T-helper 1 cell (primary cell): Measurements from ENCODE around the gene PLEKHA5.
"Not testable (repeated sequence)": the region's sequence is repeated elsewhere in the genome, so short reads cannot be mapped to it uniquely, and the experiment has no call there.

Experiments used
- DNase-seq, 5 donors: peaks; one replicate each; pipeline ENCODE4 v3.0.0-alpha.2; 2012 to 2020

Gene PLEKHA5

GRCh38 chr12:19411234-19412204 is 282.0 kb downstream of the PLEKHA5 start:
- DNase-seq = no peak

DNA sequence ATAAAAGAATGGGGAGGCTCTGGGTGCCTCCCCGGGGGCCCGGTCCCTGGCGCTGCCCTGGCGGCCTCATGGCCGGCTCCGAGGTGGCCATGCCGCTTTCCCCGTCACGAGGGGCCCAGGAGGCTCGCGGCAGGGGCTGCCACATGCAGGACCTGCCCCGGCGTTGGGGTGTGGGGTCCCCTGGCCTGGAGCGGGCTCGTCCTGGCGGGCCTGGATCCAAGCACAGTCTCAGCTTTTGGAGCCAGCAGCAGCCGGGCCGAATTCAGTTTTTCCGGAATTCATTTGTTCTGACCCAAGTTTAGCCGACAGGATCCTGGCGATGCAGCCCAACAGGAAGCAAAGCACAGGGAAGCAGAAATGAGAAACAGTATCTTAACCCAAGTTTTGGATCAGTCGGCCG is 283.3 kb downstream of the PLEKHA5 start:
- DNase-seq = peak in 1 of 5 donors; percentile 5

GRCh38 chr12:19413582-19413981 is 284.0 kb downstream of the PLEKHA5 start:
- DNase-seq = not testable (repeated sequence)

DNA sequence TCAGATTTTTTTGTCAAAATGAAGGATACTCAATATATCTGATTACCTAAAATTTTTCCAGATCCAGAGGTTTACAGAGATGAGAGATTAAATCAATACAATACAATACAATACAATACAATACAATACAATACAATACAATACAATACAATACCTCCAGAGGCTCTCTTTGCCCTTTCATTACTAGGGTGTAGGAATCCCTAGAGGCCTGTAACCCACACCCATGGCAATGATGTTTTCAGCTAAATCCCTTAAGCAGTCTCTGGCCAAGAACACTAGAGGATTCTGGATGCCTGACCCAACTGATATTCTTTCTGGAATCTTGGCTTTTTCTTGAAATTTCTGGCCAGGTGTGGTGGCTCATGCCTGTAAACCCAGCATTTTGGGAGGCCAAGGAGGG is 286.0 kb downstream of the PLEKHA5 start:
- DNase-seq = no peak

GRCh38 chr12:19419086-19419485 is 289.6 kb downstream of the PLEKHA5 start:
- no peak for DNase-seq

DNA sequence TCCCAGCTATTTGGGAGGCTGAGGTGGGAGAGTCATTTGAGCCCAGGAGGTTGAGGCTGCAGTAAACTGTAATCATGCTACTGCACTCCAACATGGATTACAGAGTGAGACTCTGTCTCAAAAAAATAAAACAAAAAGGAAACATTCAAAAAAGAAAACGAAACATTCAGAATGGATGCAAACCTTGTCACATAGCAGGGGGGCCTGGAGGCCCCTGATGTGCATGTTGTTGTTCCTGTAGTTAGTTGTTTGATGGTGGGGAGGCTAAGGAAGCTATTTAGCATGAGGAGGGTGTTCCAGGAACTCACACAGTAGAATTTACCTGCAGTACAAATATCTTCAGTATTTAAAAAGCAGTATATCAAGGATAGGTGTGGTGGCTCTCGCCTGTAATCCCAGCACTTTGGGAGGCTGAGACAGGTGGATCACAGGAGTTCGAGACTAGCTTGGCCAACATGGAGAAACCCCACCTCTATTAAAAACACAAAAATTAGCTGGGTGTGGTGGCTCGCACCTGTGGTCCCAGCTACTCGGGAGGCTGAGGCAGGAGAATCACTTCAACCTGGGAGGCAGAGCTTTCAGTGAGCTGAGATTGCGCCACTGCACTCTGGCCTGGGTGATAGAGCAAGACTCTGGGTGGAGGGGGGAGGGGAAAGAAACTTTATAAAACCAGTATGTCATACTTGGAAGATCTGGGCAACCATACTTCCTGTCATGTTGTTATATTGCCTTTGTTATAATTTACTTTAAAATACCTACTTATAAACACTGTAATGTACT is 292.2 kb downstream of the PLEKHA5 start:
- DNase-seq = peak in 1 of 5 donors; percentile 17

DNA sequence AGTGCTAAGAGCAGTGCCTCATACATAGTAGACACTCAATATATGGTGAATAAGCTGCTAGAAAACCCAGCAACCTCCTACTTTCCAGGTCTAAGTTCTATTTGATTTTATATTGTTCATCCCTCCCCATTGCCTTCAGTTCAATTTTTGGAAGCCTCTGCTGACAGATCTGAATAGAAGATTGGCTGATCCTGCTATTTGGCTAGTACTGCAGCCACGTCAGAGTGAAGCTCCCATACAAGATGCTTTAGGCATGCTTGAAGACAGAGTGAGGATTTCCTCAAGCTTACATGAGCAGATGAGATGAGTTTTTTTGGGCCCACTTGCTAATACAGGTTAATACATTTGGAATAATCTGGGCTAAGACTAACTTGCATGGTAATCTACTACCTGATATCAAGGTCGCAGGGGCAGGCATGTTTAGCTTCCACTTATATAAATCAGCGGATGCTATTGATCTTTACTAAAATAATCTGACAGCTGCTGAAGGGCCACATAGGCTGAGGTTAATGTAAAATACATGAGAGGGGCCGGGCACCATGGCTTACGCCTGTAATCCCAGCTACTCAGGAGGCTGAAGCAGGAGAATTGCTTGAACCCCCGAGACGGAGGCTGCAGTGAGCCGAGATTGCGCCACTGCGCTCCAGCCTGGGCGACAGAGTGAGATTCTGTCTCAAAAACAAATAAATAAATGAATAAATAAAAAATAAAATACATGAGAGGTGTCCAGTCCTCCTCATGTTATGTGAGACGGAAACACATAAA is 293.8 kb downstream of the PLEKHA5 start:
- DNase-seq = no peak
